Stimulated activated CD8-positive, alpha-beta memory T cell treated with anti-CD3 and anti-CD28 coated beads, Interleukin-4, amount 100 ng/mL, for 1 hour (primary cell): ENCODE results near the gene HNRNPA2B1.

ENCODE experiments used
- DNase-seq, 2 donors: peaks; one replicate each; pipeline ENCODE4 v3.0.0-alpha.2; 2020; ENCODE audit warnings: low read depth in 2 of 2, low spot score in 1 of 2

The HNRNPA2B1 gene

DNA sequence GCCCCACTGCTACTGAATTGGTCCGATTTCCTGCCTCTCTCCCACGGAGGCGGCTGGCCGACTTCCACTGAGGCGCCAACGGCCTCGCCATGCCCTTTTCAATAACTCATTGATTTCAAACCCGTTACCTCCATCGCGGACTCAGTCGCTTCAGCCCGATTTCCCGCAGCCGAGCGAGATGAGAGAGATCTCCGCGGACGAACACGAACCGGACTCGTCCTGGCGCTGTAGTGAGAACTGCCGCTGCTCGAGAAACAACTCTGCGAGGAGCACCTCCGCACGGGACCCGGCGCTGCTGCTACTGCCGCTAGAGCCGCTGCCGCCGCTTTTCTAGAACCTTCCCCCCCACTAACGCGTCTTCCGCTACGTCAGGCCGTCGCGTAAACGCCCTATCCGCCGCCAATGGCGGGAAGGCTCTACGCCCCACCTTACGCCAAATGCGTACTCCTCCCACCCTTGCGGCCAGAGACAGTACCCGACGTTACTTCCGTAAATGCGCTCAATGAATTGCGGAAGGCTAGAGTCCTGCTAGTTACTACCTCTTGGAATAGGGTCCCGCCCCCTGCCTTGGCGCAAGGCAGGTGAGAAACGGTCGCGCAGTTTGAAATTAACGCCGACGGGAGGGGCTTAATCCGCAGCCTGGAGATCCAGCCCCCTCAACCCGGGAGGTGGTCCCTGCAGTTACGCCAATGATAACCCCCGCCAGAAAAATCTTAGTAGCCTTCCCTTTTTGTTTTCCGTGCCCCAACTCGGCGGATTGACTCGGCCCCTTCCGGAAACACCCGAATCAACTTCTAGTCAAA is at the start of gene HNRNPA2B1:
Gene HNRNPA2B1 (minus strand): TSS at position 303 of the 803 bp plus-strand sequence. CDS start 169 bp downstream, at position 134.
- DNase-seq = peak; percentile 97

DNA sequence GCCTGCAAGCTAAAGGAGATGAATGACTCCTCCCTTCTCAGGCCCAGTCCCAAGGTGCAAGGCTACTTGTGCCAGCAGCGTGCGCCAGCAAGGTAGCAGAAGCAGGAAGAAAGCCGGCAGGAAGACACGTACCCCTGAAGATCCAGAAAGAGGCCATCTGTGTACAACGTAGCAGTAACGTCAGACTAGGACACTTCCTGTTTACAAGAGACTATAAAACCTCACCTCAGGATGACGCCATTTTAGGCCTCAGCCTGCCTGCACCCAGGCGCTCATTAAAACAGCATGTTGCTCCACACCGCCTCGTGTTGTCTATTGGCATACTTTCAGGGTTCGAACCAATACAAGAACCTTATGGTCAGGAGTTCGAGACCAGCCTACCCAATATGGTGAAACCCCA is 49.7 kb upstream of the HNRNPA2B1 start:
- DNase-seq = no peak

DNA sequence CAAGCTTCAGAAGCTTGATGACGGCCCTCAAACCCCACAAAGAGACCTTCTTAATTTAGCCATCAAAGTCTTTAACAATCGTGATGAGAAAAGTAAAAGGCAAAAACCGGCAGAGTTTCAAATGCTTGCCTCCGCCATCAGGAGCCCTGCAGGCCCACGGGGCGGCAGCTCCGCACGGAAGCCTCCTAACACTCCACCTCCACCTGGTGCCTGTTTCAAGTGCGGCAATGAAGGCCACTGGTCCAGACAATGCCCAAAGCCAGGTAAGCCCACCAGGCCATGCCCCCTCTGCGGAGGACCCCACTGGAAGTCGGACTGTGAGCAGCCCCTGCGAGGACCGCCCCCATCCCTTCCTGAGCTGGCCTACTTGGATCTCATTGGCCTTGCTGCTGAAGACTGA is 44.6 kb upstream of the HNRNPA2B1 start:
- DNase-seq = no peak

DNA sequence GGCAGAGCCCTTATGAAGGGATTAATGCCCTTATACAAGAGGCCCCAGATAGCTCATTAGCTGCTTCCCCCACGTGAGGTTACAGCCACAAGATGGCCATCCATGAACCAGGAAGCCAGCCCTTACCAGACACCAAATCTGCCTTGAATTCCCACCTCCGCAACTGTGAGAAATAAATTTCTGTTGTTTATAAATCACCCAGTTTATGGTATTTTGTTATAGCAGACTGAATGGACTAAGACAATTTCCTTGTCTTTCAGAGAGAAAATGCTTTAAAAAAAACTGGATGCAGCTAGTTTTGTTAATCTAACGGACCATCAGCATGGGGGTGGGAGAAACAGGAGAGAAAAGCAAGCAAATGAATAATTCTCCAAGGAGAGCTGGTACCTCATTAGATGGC is 37.5 kb upstream of the HNRNPA2B1 start:
- no peak for DNase-seq

GRCh38 chr7:26237035-26237807 is 36.7 kb upstream of the HNRNPA2B1 start:
- no peak for DNase-seq

DNA sequence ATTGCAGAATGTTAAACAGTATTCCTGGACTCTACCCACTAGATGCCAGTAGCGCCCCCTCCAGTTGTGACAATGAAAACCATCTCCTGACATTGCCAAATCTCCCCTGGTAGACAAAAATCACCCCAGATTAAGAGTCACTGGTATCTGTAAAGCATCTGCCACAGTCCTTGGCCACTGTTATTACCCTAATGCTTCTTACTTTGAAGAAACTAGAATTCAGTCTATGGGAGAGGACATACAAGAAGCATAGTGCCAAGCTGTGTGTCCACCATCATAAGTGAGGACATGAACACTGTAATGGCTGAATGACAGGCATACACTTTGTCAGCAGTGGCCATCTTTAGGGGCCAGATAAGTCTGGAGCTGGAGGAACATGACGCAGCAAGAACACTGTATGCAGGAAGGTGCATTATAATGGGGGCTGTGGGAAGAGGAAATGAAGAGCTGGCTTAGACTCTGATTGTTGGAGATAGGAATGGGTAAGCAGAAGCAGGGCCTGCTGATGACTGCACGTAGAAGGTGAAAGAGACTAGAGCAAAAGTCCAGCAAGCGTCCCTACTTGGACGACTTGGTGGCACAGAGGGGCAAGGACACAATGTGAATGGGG is 33.5 kb upstream of the HNRNPA2B1 start:
- no peak for DNase-seq

- DNase-seq = no peak
These were observed 27.4 kb upstream of the HNRNPA2B1 start for GRCh38 chr7:26227987-26228386.

DNA sequence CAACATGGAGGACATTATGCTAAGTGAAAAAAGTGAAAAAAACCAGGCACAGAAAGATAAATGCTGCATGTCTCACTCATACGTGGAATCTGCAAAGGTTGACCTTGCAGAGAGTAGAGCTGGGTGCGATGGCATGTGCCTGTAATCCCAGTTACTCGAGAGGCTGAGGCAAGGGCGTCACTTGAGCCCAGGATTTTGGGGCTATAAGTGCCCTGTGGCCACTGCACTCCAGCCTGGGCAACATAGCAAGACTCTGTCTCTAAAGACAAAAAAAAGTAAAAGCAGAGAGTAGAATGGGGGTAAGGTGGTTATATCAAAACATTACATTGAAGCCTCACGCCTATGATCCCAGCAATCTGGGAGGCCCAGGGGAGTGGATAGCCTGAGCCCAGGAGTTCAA is 23.8 kb upstream of the HNRNPA2B1 start:
- DNase-seq = no peak

GRCh38 chr7:26216049-26216448 is 15.5 kb upstream of the HNRNPA2B1 start:
- DNase-seq = no peak

- DNase-seq = no peak
These were observed 13.4 kb upstream of the HNRNPA2B1 start for GRCh38 chr7:26213807-26214515.

- no peak for DNase-seq
These were observed 12.6 kb upstream of the HNRNPA2B1 start for GRCh38 chr7:26212921-26213718.

- DNase-seq = no peak
These were observed 7.5 kb upstream of the HNRNPA2B1 start for GRCh38 chr7:26208040-26208439.

GRCh38 chr7:26203016-26203415 is 2.5 kb upstream of the HNRNPA2B1 start:
- DNase-seq = no peak

DNA sequence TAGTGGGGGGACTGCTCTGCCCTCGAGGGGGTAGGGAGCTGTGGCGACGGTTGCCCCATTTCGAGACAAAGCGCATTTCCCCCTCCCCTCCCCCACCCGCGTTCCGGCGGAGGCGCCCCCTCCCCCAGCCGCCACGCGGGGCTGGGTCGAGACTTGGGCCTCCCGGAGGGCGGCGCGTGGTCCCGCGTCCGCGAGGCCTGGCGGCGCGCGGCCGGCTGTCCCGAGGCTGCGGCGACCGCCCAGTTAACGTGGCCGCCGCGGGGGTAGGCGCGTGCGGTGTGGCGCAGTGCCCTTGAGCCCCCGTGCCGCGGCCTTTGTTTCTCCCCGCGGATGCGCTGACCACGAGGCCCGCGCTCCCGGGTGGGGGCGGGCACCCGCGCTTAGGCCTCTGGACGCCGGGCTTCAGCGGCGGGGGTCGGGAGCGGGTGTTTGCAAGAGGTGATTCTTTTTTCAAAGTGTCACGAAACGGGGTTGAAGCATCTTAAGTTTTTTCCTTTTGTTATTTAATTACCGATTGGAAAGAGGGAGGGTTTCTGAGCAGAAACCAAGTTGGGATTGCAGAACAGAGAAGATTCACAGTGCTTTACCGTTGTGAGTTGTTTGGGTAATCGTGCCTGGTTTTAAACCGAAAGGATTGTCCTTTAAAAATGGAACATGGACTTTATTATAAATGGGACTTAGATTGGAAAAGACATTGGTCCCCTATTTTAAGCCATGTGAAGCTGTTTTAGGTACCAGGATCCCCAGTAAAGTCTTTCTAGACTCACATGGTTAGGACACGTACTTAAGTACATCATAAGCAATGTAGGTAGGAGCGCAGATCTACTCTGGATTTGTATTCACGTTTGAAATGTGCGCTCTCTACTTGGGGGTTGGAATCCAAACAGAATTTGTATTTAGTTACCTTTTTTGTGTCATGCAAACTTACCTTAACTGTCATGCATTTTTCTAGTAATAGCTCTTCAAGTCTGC is 1.8 kb upstream of the HNRNPA2B1 start:
- peak; percentile 28 to 32 for DNase-seq

GRCh38 chr7:26201247-26202018 is 887 bp upstream of the HNRNPA2B1 start, which contains the start of gene CBX3:
Gene CBX3 (plus strand): TSS chr7:26201745. CDS start chr7:26202999, 1,254 bp downstream.
- DNase-seq = peak; percentile 80 to 82

- DNase-seq = peak; percentile 52 to 64
These were observed 505 bp downstream of the HNRNPA2B1 start for GRCh38 chr7:26200038-26200443.

DNA sequence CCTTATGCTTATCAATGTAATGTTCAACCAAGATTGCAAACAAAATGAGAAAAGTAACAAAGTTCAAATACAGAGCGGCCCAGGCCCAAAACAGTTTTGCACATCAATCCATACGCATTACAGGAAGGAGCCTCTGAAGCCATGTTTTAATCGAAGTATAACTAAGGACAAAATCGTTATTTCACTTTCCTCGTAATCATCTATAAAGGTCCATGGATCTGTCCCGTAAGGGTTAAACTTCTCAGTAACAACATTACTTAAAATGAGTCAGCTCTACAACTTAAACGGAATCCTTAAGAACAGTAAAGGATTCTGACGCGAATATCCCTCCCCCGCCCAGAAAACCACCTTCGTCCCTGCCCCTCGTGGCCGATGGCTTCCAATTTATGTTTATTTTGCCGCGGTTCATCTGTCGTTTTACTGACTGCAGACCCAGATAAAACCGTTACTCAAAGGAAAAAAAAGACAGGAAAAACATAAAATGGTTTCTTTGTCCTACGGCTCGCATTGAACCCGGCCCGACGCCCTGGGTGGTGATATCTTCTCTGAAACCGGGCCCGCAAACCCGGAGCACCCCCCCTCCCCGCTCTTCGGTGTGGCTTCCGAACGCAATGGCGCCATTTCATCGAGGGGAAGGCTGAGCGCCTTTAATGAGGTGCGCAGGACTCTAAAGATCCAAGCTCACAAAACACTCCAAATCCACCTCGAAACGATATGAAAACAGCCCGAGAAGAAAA is 1.1 kb downstream of the HNRNPA2B1 start:
- DNase-seq = peak; percentile 28 to 43

DNA sequence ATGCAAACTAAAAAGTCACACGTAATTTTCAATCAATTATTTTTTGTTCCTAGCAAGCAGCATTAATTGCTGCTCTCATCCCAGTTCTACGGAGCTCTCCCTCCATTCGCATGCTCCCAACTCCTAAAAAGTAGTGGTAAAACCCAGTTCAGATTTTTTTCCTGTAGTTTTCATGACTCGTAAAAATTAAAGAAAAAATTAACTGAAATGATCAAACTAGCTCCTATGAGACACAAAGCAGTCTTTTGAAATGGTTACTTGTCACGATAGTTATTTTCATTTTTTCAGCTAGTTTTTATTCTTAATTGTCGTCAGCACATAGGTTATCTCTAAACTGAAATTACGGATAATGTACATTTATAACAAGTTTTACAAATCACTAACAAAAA is 1.8 kb downstream of the HNRNPA2B1 start:
- no peak for DNase-seq
